ENCODE results near the gene HCAR1. TPM values are rescaled to one million over a fixed set of nuclear protein-coding genes. Genes with fewer than 3 reads are reported as not detected.
"Not testable (repeated sequence)": the region's sequence is repeated elsewhere in the genome, so short reads cannot be mapped to it uniquely, and the experiment has no call there.

Gene HCAR1
- total and polyA plus RNA-seq, 2 of the 4 experiments (the other 2 are of a cell fraction), result 0.03 TPM; not detected in 1

DNA sequence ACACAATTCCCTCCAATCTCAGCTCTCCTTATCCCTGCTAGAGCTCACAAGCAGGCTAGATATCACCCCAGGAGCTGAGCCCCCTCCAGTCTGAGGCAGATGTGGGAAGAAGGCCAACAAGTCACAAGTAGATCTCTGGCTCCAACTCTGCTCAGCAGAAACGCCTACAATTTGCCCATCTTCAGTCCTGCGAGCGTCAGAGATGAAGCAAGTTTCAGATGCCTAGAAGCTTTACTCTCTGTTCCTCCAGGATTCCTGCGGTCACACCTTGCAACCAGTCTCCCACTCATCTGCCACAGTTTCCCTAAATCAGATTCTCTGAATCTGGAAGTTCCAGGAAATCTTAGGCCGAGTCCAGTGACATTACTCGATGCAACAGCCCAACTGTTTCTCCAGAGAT lies 15.4 kb downstream of the HCAR1 start:
- H4K5ac ChIP-seq (ENCODE audit: low read depth, low read length); POLR2A ChIA-PET (ENCODE audit: unreplicated experiment); H4K8ac ChIP-seq (ENCODE audit: low read depth in 2 of 2, low read length in 2 of 2); H3K4me3 ChIP-seq (ENCODE audit: insufficient read depth, low read depth, low read length); H2AK5ac ChIP-seq (ENCODE audit: low read depth, low read length); H3K4me1 ChIP-seq (ENCODE audit: control insufficient read depth, insufficient read depth, low read length); ATAC-seq (ENCODE audit: low read depth); H3K4ac ChIP-seq (ENCODE audit: low read depth, low read length); dilution Hi-C loops (cut with HindIII; ENCODE audit: low sequenced_read_pairs, unreplicated experiment); H3K36me3 ChIP-seq (ENCODE audit: control insufficient read depth, insufficient read depth, low read length); H3K18ac ChIP-seq (ENCODE audit: low read depth, low read length); H3K56ac ChIP-seq (ENCODE audit: extremely low read depth, insufficient read depth, low read length); DNase-seq; H3K27me3 ChIP-seq (ENCODE audit: control insufficient read depth, insufficient read depth, low read length); H2BK120ac ChIP-seq (ENCODE audit: low read depth, low read length); intact Hi-C loops (cut with micrococcal nuclease); H3K9me3 ChIP-seq (ENCODE audit: control insufficient read depth, insufficient read depth, low read length); H3K4me2 ChIP-seq (ENCODE audit: low read depth, low read length); H3K23ac ChIP-seq (ENCODE audit: low read depth, low read length); in situ Hi-C loops (cut with MboI; ENCODE audit: low sequenced_read_pairs); H3K79me1 ChIP-seq (ENCODE audit: low read depth in 1 of 2, low read length in 2 of 2); H3K9ac ChIP-seq (ENCODE audit: low read depth, low read length); H2BK20ac ChIP-seq (ENCODE audit: low read depth, low read length); BruUV-seq (replicated peaks); H3K27ac ChIP-seq (ENCODE audit: insufficient read depth, low read length); H4K91ac ChIP-seq (ENCODE audit: insufficient read depth, low read depth, low read length); H2BK15ac ChIP-seq (ENCODE audit: low read depth, low read length); H2AK9ac ChIP-seq (replicated peaks; ENCODE audit: low read depth, low read length, poor library complexity); H3K9me1 ChIP-seq (ENCODE audit: insufficient read depth, low read length); H2BK5ac ChIP-seq (ENCODE audit: low read depth, low read length, poor library complexity, severe bottlenecking); H4K20me1 ChIP-seq (ENCODE audit: insufficient read depth, low read length); H3K14ac ChIP-seq (replicated peaks; ENCODE audit: low read depth, low read length); CTCF ChIA-PET; H2AFZ ChIP-seq (replicated peaks; ENCODE audit: low read length, poor library complexity): not testable (repeated sequence)
- 70% methylated on average over 2 of the region's 6 CpGs; no CpG with 5 or more reads in 1 of the 2 experiments for WGBS, 2 experiments (ENCODE audit: extremely low coverage in 2 of 2, insufficient read length in 1 of 2)

DNA sequence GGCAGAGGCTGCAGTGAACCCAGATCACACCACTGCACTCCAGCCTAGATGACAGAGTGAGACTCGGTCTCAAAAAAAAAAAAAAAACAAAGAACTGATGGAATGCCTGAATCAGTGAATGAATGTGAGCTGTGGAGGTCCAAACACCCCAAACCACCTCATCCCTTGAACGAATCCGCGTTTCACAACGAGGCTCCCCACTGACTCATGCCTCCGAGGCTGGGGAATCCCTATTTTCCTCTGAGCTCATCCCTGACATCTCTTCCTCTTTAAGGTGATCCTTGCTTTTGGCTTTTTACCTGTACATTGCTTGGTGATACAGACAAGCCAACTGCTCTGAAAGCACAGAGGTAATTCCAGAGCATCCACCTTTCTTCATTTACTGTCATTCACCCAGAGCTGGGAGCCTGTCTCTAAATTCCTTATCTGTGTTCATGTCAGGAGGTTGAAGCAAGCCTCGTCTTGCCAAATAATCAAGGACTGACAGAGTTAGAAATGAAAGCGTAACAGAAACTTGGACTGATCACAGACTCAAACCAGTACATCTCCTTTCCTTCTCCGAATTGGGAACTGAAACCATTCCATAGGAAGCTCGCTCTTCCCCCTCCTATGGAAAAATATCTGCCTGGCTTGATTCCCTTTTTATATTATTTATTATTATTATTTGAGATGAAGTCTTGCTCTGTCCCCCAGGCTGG lies 17.0 kb downstream of the HCAR1 start:
- ATAC-seq (ENCODE audit: low read depth), result peak; percentile 75
- BruUV-seq (replicated peaks); H2BK15ac ChIP-seq (ENCODE audit: low read depth, low read length); H3K9me3 ChIP-seq (ENCODE audit: control insufficient read depth, insufficient read depth, low read length); H2AK5ac ChIP-seq (ENCODE audit: low read depth, low read length); H4K8ac ChIP-seq (ENCODE audit: low read depth in 2 of 2, low read length in 2 of 2); H3K27ac ChIP-seq (ENCODE audit: insufficient read depth, low read length); in situ Hi-C loops (cut with MboI; ENCODE audit: low sequenced_read_pairs); H3K18ac ChIP-seq (ENCODE audit: low read depth, low read length); H3K79me1 ChIP-seq (ENCODE audit: low read depth in 1 of 2, low read length in 2 of 2); H3K4me3 ChIP-seq (ENCODE audit: insufficient read depth, low read depth, low read length); CTCF ChIA-PET; H2AK9ac ChIP-seq (replicated peaks; ENCODE audit: low read depth, low read length, poor library complexity); dilution Hi-C loops (cut with HindIII; ENCODE audit: low sequenced_read_pairs, unreplicated experiment); H3K23ac ChIP-seq (ENCODE audit: low read depth, low read length); H4K20me1 ChIP-seq (ENCODE audit: insufficient read depth, low read length); H4K5ac ChIP-seq (ENCODE audit: low read depth, low read length); H2BK5ac ChIP-seq (ENCODE audit: low read depth, low read length, poor library complexity, severe bottlenecking); DNase-seq; H3K4ac ChIP-seq (ENCODE audit: low read depth, low read length); H3K14ac ChIP-seq (replicated peaks; ENCODE audit: low read depth, low read length); H3K4me1 ChIP-seq (ENCODE audit: control insufficient read depth, insufficient read depth, low read length); POLR2A ChIA-PET (ENCODE audit: unreplicated experiment); H2BK120ac ChIP-seq (ENCODE audit: low read depth, low read length); intact Hi-C loops (cut with micrococcal nuclease); H3K9ac ChIP-seq (ENCODE audit: low read depth, low read length); H4K91ac ChIP-seq (ENCODE audit: insufficient read depth, low read depth, low read length); H3K36me3 ChIP-seq (ENCODE audit: control insufficient read depth, insufficient read depth, low read length); H2BK20ac ChIP-seq (ENCODE audit: low read depth, low read length); H2AFZ ChIP-seq (replicated peaks; ENCODE audit: low read length, poor library complexity); H3K4me2 ChIP-seq (ENCODE audit: low read depth, low read length); H3K56ac ChIP-seq (ENCODE audit: extremely low read depth, insufficient read depth, low read length); H3K9me1 ChIP-seq (ENCODE audit: insufficient read depth, low read length); H3K27me3 ChIP-seq (ENCODE audit: control insufficient read depth, insufficient read depth, low read length): not testable (repeated sequence)
- no CpG with 5 or more reads among the region's 10 CpGs for WGBS, 2 experiments (ENCODE audit: extremely low coverage in 2 of 2, insufficient read length in 1 of 2)

Measured in IMR-90 (cell line).